H1 (cell line): ENCODE results near the gene DNMT1.

Experiments used
- CTCF ChIP-seq, 3 experiments: IDR thresholded peaks; 1 replicate in 2 of 3; 2 replicates in 1 of 3; pipeline versions ENCODE4 v1.5.1 to v1.6.1; 2011; ENCODE audit warnings: low read length in 3 of 3, mild to moderate bottlenecking in 3 of 3, inconsistent platforms in 2 of 3, low read depth in 1 of 3, moderate library complexity in 1 of 3; ENCODE audit not compliant: insufficient read depth in 1 of 3; ENCODE audit errors: control extremely low read depth in 1 of 3
- E2F6 ChIP-seq: IDR thresholded peaks from 2 replicates; pipeline ENCODE4 v1.6.1; 2012; ENCODE audit warnings: inconsistent platforms
- EP300 ChIP-seq, 2 experiments: IDR thresholded peaks; 1 replicate in 1 of 2; 2 replicates in 1 of 2; pipeline ENCODE4 v1.6.1; 2011 to 2012; ENCODE audit warnings: low read depth in 2 of 2, low read length in 2 of 2, mild to moderate bottlenecking in 2 of 2, borderline replicate concordance in 1 of 2, inconsistent platforms in 1 of 2, moderate library complexity in 1 of 2
- NANOG ChIP-seq: IDR thresholded peaks from 2 replicates; pipeline ENCODE4 v1.6.1; 2011; ENCODE audit warnings: low read length, low read depth, mild to moderate bottlenecking, inconsistent platforms; ENCODE audit not compliant: insufficient read depth, poor library complexity, severe bottlenecking
- NRF1 ChIP-seq: IDR thresholded peaks from 2 replicates; pipeline ENCODE4 v1.6.1; 2011; ENCODE audit warnings: mild to moderate bottlenecking, low read depth, low read length, improper control_type of control experiment
- PHF8 ChIP-seq: fragments of 200-600 bp; sonication (generic); conservative IDR thresholded peaks from 2 replicates; pipeline ENCODE4 v1.7.1; 2012; ENCODE audit warnings: low read depth, mild to moderate bottlenecking, inconsistent platforms, low read length, moderate library complexity
- POLR2AphosphoS5 ChIP-seq: IDR thresholded peaks from 2 replicates; pipeline ENCODE4 v1.6.1; 2011; ENCODE audit warnings: low read depth, low read length
- SIN3A ChIP-seq, 2 experiments: IDR thresholded peaks in 1 of 2; conservative IDR thresholded peaks in 1 of 2; 2 replicates each; pipeline ENCODE4 v1.6.1; 2011 to 2012; ENCODE audit warnings: low read length in 2 of 2, improper control_type of control experiment in 1 of 2, low read depth in 1 of 2, mild to moderate bottlenecking in 1 of 2
- SP1 ChIP-seq: IDR thresholded peaks from 2 replicates; pipeline ENCODE4 v1.6.1; 2011; ENCODE audit warnings: low read depth, low read length

- TF ChIP-seq PHF8 (no peak), E2F6 (peak; percentile 93), NRF1 (no peak), NANOG (no peak), CTCF (IDR thresholded peaks at IDR 0.05; ENCODE audit: control extremely low read depth in 1 of 3, insufficient read depth in 1 of 3, low read depth in 1 of 3, low read length in 3 of 3) (peak; percentile 77 to 80 (median 79)), POLR2AphosphoS5 (no peak; the same call in 1 of the 2 replicates), SIN3A (conservative IDR thresholded peaks at IDR 0.05 in 1 of 2, IDR thresholded peaks at IDR 0.05 in 1 of 2; ENCODE audit: low read depth in 1 of 2, low read length in 2 of 2) (no peak), EP300 (IDR thresholded peaks at IDR 0.05; ENCODE audit: borderline replicate concordance in 1 of 2, low read depth in 2 of 2, low read length in 2 of 2) (no peak), SP1 (no peak)
Measured at GRCh38 chr19:10112895-10113591, 81.7 kb downstream of the DNMT1 start.
